GM21423 (cell line): ENCODE data around the gene SSBP2.
A peak's percentile ranks its signal among the peaks of the same experiment; 100 is the strongest.

ENCODE experiments used
- ATAC-seq: cut with Tn5 transposase; IDR thresholded peaks from one replicate; pipeline ENCODE4 v1.9.1; 2021; ENCODE audit warnings: mild to moderate bottlenecking, moderate library complexity; ENCODE audit not compliant: unreplicated experiment

The SSBP2 gene

GRCh38 chr5:81767938-81768337, 17.0 kb upstream of the SSBP2 start:
- ATAC-seq, result no peak

GRCh38 chr5:81767097-81767496, 16.2 kb upstream of the SSBP2 start:
- ATAC-seq, result no peak

DNA sequence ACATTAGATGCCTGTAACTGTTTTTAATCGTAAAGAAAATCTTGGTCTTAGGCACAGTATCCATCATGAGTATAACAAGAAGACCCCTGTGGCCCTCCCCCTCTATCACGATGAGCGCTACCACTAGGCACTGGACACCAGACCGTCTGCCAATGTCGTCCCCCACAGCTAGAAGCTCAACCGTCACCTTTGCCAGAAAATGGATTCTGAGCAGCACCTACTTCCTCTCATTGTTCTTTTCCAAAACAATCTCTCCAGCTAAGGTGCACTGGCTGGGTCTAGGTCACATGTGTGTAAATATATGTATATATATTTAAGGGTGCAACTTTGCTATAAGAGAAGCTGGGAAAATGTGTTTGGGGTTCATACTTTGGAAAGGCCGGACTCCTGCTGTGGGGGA, 15.7 kb upstream of the SSBP2 start:
- no peak for ATAC-seq

DNA sequence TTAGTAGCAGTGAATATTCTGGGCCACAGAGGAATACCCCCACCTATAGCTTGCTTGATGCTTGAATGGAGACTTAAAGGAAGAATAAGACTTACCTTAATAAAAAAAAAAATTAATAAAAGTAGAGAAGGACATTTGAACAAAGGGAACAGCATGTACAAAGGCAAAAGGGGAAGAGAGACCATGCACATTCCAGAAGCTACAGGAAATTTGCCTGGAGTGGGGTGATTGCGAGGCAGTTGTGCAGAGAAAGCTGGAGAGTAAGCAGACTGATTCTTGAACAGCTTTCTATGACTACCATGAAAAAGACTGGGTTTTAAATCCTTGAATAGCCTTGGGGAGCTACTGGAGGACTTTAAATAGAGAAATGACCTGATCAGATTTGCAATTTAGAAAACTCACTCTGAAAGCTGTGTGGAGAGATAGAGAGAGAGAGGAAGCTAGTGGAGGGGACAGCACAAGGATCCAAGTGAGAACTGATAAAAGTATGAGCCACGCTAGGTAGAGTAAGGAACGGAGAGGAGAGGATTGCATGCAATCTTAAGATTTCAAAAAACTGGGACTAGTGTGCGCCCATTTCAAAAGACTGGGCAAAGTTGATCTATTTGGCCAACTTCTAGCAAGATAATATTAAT, 12.5 kb upstream of the SSBP2 start:
- no peak for ATAC-seq

- no peak for ATAC-seq
Observed at GRCh38 chr5:81762853-81763252, 12.0 kb upstream of the SSBP2 start.

- ATAC-seq, result no peak
Observed at GRCh38 chr5:81762401-81762800, 11.5 kb upstream of the SSBP2 start.

GRCh38 chr5:81761970-81762369, 11.1 kb upstream of the SSBP2 start:
- no peak for ATAC-seq

DNA sequence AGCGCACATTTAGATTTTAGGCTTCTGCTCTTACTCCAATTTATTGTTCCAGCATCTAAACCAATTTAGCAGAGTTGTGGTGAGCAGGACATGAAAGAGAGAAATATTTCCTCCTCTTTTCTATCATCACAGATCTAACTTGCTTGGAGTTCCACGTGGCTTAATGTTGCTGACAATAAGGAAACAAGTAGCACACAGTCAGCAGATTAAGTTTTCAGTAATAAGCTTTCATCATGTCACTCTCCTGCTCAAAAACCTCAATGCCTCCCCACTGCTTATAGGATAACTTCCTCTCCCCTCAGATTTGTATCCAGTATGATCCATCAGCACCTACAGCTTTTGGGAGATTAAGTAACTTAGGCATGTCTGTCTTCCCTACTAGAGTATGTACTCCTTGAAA, 10.4 kb upstream of the SSBP2 start:
- no peak for ATAC-seq

- no peak for ATAC-seq
Observed at GRCh38 chr5:81760521-81760920, 9.6 kb upstream of the SSBP2 start.

DNA sequence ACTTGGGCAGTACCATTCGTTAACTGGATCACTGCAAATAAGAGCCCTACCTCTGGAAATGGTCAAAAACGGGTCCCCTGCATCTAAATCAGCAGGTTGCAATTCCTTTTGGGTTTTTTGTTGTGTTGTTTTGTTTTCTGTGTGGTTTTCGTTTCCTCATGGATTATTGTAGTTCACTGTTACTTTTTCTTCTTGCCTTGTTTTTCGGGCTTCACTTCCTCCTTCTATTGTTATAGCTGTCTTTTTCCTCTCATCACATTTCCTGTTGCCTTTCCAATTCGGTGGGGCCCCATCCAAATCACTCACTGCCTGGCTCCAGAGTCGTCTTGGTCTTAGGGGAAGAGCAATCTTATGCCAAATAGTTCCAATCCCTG, 8.7 kb upstream of the SSBP2 start:
- no peak for ATAC-seq

DNA sequence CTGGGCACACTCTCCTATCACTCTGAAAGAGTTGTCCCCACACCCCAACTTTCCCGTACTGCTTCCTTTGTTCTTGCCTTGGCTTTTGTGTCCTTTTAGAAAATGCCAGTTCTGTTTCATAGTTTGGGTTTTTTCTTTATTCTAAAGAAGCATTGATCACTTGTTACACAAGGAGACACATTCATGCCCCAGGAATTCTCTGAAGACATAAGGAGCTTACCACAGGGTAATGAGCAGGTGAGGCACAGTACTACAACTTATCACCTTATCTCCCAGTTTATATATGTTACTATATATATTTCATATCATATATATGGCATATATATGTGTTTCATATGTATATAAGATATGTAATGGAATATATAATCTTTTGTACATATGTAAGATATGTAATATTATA, 6.5 kb upstream of the SSBP2 start:
- no peak for ATAC-seq

GRCh38 chr5:81756016-81756415, 5.1 kb upstream of the SSBP2 start:
- ATAC-seq, result no peak

DNA sequence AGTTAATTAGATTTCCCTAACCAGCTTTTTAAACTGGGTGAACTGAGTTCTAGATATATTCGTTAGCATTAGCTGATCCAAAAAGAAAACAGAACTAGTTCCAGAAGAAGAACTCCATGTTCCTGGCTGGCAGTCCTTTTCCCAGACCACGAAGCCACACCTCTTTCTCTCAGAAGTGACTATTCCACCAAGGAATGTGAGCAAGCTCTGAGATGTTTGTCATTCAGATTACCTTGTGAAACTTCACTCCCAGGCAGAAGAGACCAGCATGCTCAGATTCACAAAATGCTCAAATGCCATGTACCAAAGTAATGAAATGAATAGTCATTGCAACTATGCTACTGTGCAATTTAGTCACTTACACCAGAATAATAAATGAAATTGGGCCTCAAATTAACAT, 4.4 kb upstream of the SSBP2 start:
- ATAC-seq, result no peak

GRCh38 chr5:81754621-81755020, 3.7 kb upstream of the SSBP2 start:
- ATAC-seq, result no peak

- no peak for ATAC-seq
Observed at GRCh38 chr5:81753429-81753828, 2.5 kb upstream of the SSBP2 start.

DNA sequence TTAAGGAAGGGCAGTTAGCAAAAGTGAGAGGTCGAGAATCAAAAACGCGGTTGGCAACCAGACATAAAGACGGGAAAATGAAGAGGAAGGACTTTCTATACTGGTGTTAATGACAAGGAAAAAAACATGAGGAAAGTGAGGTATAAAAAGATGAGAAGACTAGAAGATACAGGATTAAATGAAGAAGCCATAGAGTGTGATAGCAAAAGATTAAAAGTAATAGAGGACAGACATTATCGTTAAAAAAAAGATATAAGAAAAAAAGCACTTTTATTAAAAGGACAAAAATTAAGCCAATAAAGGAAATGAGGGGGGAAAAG, 1.7 kb upstream of the SSBP2 start:
- no peak for ATAC-seq

- no peak for ATAC-seq
Observed at GRCh38 chr5:81751836-81752643, 1.1 kb upstream of the SSBP2 start.

GRCh38 chr5:81750308-81751008, 439 bp downstream of the SSBP2 start:
- peak; percentile 13 for ATAC-seq

- ATAC-seq, result peak; percentile 48
Observed at GRCh38 chr5:81749561-81750307, 1.2 kb downstream of the SSBP2 start.

DNA sequence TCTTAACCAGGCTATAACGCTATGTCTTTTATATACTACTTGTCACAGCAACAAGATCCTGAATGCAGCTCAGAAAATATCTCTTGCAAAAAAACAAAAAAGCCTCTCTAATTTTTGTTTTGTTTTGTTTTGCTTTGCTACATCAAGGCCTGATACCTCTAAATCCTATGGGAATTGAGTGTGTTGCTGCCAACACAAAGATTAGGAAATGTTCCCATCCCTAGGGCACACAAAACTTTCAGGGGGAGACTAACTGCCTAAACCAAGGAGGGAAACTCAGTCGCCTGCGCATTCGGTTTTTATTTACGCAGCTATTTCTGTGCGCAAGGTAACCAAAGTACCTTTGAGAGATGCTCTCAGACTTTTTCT, 1.7 kb downstream of the SSBP2 start:
- no peak for ATAC-seq

DNA sequence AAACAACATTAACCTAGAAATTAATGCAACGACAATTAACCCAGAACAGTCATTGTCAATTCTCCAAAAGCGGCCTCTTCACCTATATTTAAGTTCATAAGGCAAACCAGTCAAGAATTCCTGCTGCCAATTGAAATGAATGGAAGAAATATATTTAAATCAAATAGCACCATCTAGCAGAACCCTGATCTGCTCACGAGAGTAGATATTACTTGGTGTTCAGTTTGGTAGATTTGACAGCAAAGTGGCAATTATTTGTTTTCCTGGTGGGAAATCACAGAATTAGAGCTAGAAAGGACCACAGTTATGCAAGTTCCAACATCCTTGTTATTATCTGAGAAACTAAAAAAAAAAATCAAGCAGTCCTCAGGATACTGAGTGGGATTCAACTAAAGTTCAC, 2.3 kb downstream of the SSBP2 start:
- no peak for ATAC-seq

GRCh38 chr5:81747030-81747429, 3.9 kb downstream of the SSBP2 start:
- ATAC-seq, result no peak
